HepG2 (cell line): ENCODE measurements around the gene TNKS1BP1. TPM values are rescaled to one million over a fixed set of nuclear protein-coding genes. Genes with fewer than 3 reads are reported as not detected.
A peak's percentile ranks its signal among the peaks of the same experiment; 100 is the strongest.

ENCODE experiments used
- ATF7 ChIP-seq, 2 experiments: fragments of 450-650 bp in 1 of 2; sonication (generic) in 1 of 2; formaldehyde crosslinking in 1 of 2; IDR thresholded peaks; 2 replicates each; pipeline versions ENCODE4 v1.4.0 to v1.6.1; 2016 to 2020; ENCODE audit warnings: antibody characterized with exemption in 1 of 2, mild to moderate bottlenecking in 1 of 2, missing genetic modification reagents in 1 of 2
- CCDC6 ChIP-seq: sonication (generic); formaldehyde crosslinking; IDR thresholded peaks from 2 replicates; pipeline ENCODE4 v1.8.1; 2022; ENCODE audit warnings: mild to moderate bottlenecking, missing genetic modification reagents, moderate library complexity
- KLF12 ChIP-seq: sonication (generic); formaldehyde crosslinking; IDR thresholded peaks from 2 replicates; pipeline ENCODE4 v1.4.0; 2020; ENCODE audit warnings: missing genetic modification reagents, borderline replicate concordance
- NFIC ChIP-seq: IDR thresholded peaks from 2 replicates; pipeline ENCODE4 v1.6.1; 2012; ENCODE audit warnings: mild to moderate bottlenecking, low read length, inconsistent platforms
- NR2C2 ChIP-seq: sonication (generic); formaldehyde crosslinking; IDR thresholded peaks from 2 replicates; pipeline ENCODE4 v1.4.0; 2020; ENCODE audit warnings: missing genetic modification reagents, mild to moderate bottlenecking, moderate library complexity, borderline replicate concordance
- PTBP1 ChIP-seq: fragments of 200-400 bp; formaldehyde crosslinking; IDR thresholded peaks from 2 replicates; pipeline ENCODE4 v1.6.1; 2018; ENCODE audit warnings: low read length, low read depth; ENCODE audit not compliant: poor library complexity, severe bottlenecking
- RELA ChIP-seq: sonication (generic); formaldehyde crosslinking; IDR thresholded peaks from 2 replicates; pipeline ENCODE4 v1.4.0; 2020; ENCODE audit warnings: missing genetic modification reagents
- REPIN1 ChIP-seq: sonication (generic); formaldehyde crosslinking; IDR thresholded peaks from 2 replicates; pipeline ENCODE4 v1.8.0; 2022; ENCODE audit warnings: missing genetic modification reagents, low read depth, mild to moderate bottlenecking, borderline replicate concordance
- SETDB1 ChIP-seq: sonication (generic); formaldehyde crosslinking; IDR thresholded peaks from 2 replicates; pipeline ENCODE4 v1.5.1; 2020; ENCODE audit warnings: missing genetic modification reagents, mild to moderate bottlenecking, borderline replicate concordance
- SIX4 ChIP-seq: sonication (generic); formaldehyde crosslinking; IDR thresholded peaks from 2 replicates; pipeline ENCODE4 v1.4.0; 2020; ENCODE audit warnings: missing genetic modification reagents
- ZBTB7B ChIP-seq: sonication (generic); formaldehyde crosslinking; IDR thresholded peaks from 2 replicates; pipeline ENCODE4 v1.4.0; 2020; ENCODE audit warnings: missing genetic modification reagents
- ZC3H4 ChIP-seq: sonication (generic); formaldehyde crosslinking; IDR thresholded peaks from 2 replicates; pipeline ENCODE4 v1.4.0; 2020; ENCODE audit warnings: missing genetic modification reagents, borderline replicate concordance
- ZNF12 ChIP-seq: sonication (generic); formaldehyde crosslinking; IDR thresholded peaks from 2 replicates; pipeline ENCODE4 v1.5.0; 2020; ENCODE audit warnings: missing genetic modification reagents
- ZNF136 ChIP-seq: sonication (generic); formaldehyde crosslinking; IDR thresholded peaks from 2 replicates; pipeline ENCODE4 v1.8.1; 2022; ENCODE audit warnings: low read depth, mild to moderate bottlenecking, moderate library complexity, missing genetic modification reagents
- ZNF296 ChIP-seq: sonication (generic); formaldehyde crosslinking; conservative IDR thresholded peaks from 2 replicates; pipeline ENCODE4 v1.5.0; 2020; ENCODE audit warnings: mild to moderate bottlenecking, missing genetic modification reagents
- polyA plus RNA-seq, 8 experiments: library from polyadenylated mRNA; depleted of rRNA in 3 of 8; stranded (reverse) in 7 of 8; unstranded in 1 of 8; fragments of >200 nt; fragmentation: Illumina TruSeq in 4 of 8; extraction: Trizol in 4 of 8; gene quantifications; 2 replicates each; pipeline versions ENCODE4 v1.2.1 to v1.2.3, GENCODE V29; 2011 to 2016; ENCODE audit warnings: low read depth in 4 of 8, missing spikeins in 1 of 8, mixed read lengths in 1 of 8; ENCODE audit not compliant: insufficient read depth in 1 of 8
- total RNA-seq, 5 experiments: library from RNA; depleted of rRNA; stranded (reverse); fragments of >200 nt; fragmentation: Illumina TruSeq; extraction: Trizol; gene quantifications; 2 replicates each; pipeline ENCODE4 v1.2.3, GENCODE V29; 2016; ENCODE audit warnings: low read depth in 1 of 5
- TF ChIP-seq, protein P1 (sequence below): sonication (generic); formaldehyde crosslinking; conservative IDR thresholded peaks from 2 replicates; pipeline ENCODE4 v1.5.0; 2020; ENCODE audit warnings: missing genetic modification reagents
- TF ChIP-seq, protein P2 (sequence below): sonication (generic); formaldehyde crosslinking; IDR thresholded peaks from 2 replicates; pipeline ENCODE4 v1.5.1; 2020; ENCODE audit warnings: mild to moderate bottlenecking, missing genetic modification reagents
- TF ChIP-seq, protein P3 (sequence below): sonication (generic); formaldehyde crosslinking; IDR thresholded peaks from 2 replicates; pipeline ENCODE4 v1.4.0; 2020; ENCODE audit warnings: missing genetic modification reagents
- TF ChIP-seq, protein P4 (sequence below): IDR thresholded peaks from 2 replicates; pipeline ENCODE4 v1.6.1; 2016; ENCODE audit warnings: missing genetic modification reagents, missing compliant biosample characterization

The TNKS1BP1 gene
- total and polyA plus RNA-seq, 2 of the 13 experiments (the other 11 are each of a cell fraction or from before 2014, with no cell fraction given): 13.7 to 15.0 TPM

DNA sequence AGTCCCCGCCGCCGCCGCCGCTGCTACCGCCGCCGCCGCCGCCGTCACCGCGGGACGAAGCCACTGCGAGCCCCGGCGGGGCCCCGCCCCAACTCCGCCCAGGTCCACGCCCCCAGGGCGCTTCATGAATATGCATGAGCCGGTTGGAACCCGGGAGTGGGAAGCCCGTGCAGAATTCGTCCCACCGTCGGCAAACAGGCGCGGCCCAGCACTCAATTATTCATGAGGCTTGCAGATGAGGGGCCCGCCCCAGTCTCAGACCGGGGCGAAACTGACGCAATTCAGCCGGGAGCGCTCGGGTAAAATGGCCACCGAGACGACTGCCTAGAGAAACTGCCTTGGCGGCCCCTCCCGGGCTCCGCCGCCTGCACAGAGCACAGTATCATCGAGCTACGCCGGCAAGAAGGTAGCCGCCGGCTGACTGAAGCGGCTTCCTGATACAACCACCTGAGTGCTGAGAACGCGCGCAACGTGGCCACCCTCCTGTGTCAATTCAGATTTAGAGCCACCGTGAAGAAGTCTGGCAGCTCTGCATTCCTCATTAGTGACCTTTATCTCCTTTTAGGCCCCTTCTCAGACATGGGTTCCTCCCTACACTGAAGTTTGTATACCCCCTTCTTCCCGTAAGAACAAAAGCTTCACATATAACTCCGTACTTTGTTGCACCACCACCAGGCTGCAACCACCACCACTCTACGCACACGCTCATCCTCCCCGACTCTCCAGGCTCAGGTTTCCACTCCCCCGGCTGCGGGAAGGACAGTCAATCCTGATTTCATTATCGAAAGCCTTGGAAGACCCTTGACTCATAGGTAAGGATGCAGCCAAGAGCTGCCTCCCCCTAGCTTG is at the start of gene TNKS1BP1 (continued):
- TF ChIP-seq ZBTB7B (CRISPR knock-in tag): no peak
- TF ChIP-seq, protein P1, sequence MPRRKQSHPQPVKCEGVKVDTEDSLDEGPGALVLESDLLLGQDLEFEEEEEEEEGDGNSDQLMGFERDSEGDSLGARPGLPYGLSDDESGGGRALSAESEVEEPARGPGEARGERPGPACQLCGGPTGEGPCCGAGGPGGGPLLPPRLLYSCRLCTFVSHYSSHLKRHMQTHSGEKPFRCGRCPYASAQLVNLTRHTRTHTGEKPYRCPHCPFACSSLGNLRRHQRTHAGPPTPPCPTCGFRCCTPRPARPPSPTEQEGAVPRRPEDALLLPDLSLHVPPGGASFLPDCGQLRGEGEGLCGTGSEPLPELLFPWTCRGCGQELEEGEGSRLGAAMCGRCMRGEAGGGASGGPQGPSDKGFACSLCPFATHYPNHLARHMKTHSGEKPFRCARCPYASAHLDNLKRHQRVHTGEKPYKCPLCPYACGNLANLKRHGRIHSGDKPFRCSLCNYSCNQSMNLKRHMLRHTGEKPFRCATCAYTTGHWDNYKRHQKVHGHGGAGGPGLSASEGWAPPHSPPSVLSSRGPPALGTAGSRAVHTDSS (CRISPR knock-in tag): no peak
- no peak for TF ChIP-seq SETDB1 (CRISPR knock-in tag)
- TF ChIP-seq NR2C2: no peak
- TF ChIP-seq, protein P2, sequence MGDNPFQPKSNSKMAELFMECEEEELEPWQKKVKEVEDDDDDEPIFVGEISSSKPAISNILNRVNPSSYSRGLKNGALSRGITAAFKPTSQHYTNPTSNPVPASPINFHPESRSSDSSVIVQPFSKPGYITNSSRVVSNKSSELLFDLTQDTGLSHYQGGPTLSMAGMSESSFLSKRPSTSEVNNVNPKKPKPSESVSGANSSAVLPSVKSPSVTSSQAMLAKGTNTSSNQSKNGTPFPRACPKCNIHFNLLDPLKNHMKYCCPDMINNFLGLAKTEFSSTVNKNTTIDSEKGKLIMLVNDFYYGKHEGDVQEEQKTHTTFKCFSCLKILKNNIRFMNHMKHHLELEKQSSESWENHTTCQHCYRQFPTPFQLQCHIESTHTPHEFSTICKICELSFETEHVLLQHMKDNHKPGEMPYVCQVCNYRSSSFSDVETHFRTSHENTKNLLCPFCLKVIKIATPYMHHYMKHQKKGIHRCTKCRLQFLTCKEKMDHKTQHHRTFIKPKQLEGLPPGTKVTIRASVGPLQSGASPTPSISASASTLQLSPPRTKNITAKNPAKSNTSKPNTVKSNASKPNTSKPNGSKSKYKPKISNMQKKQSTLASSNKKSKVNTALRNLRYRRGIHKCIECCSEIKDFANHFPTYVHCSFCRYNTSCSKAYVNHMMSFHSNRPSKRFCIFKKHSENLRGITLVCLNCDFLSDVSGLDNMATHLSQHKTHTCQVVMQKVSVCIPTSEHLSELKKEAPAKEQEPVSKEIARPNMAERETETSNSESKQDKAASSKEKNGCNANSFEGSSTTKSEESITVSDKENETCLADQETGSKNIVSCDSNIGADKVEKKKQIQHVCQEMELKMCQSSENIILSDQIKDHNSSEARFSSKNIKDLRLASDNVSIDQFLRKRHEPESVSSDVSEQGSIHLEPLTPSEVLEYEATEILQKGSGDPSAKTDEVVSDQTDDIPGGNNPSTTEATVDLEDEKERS (CRISPR knock-in tag): no peak
- no peak for TF ChIP-seq SIX4
- TF ChIP-seq NFIC: no peak
- TF ChIP-seq ZNF12 (CRISPR knock-in tag): no peak
- TF ChIP-seq ZC3H4 (CRISPR knock-in tag): peak; percentile 52; the same call in 1 of the 2 replicates
- TF ChIP-seq RELA (CRISPR knock-in tag): no peak
- TF ChIP-seq CCDC6 (CRISPR knock-in tag): 0 out of 2 replicates have a peak, but pooled peaks have one; percentile 8
- no peak for TF ChIP-seq ATF7 (IDR thresholded peaks at IDR 0.05)
- TF ChIP-seq ATF7 (CRISPR knock-in tag; IDR thresholded peaks at IDR 0.05): no peak
- TF ChIP-seq, protein P3, sequence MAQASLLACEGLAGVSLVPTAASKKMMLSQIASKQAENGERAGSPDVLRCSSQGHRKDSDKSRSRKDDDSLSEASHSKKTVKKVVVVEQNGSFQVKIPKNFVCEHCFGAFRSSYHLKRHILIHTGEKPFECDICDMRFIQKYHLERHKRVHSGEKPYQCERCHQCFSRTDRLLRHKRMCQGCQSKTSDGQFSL: 0 out of 2 replicates have a peak, but pooled peaks have one; percentile 23
- TF ChIP-seq, protein P4, sequence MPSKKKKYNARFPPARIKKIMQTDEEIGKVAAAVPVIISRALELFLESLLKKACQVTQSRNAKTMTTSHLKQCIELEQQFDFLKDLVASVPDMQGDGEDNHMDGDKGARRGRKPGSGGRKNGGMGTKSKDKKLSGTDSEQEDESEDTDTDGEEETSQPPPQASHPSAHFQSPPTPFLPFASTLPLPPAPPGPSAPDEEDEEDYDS (CRISPR knock-in tag): peak; percentile 54; the same call in 1 of the 2 replicates
- TF ChIP-seq ZNF296 (CRISPR knock-in tag): no peak
- TF ChIP-seq ZNF136: 0 out of 2 replicates have a peak, but pooled peaks have one; percentile 63
- TF ChIP-seq PTBP1: no peak
- TF ChIP-seq KLF12 (CRISPR knock-in tag): no peak
- peak; percentile 14; the same call in 1 of the 2 replicates for TF ChIP-seq REPIN1
